ENCODE data around the gene SUCLG2. TPM values are rescaled to one million over a fixed set of nuclear protein-coding genes. Genes with fewer than 3 reads are reported as not detected.

The SUCLG2 gene
- total and polyA plus RNA-seq, 2 donors (not counting 1 experiment from before 2014, with no cell fraction given): 56.8 to 87.4 TPM

DNA sequence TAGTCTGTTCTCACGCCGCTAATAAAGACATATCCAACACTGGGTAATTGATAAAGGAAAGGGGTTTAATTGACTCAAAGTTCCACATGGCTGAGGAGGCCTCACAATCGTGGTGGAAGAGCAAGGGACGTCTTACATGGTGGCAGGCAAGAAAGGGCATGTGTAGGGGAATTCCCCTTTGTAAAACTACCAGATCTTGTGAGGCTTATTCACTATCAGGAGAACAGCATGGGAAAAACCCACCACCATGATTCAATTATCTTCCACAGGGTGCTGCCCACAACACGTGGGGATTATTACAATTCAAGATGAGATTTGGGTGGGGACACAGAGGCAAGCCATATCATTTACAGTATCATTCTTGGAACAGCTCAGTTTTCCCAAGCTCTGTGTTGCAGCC, 268.0 kb downstream of the SUCLG2 start:
- no peak for TF ChIP-seq CTCF (conservative IDR thresholded peaks at IDR 0.05 in 1 of 2, IDR thresholded peaks at IDR 0.05 in 1 of 2; ENCODE audit: low read depth in 1 of 2, low read length in 2 of 2)
- TF ChIP-seq EZH2 (IDR thresholded peaks at IDR 0.05; ENCODE audit: low read length, missing control alignments): no peak
- Histone ChIP-seq H3K27me3 (ENCODE audit: control insufficient read depth, insufficient read depth, low read length) (no peaks in the 10 kb centered on the region), H3K9ac (ENCODE audit: insufficient read depth, low read length) (no peak overlapping the region), H3K27ac (ENCODE audit: insufficient read depth, low read length) (no peak overlapping the region), H3K36me3 (ENCODE audit: control insufficient read depth, insufficient read depth, low read length) (no peaks in the 10 kb centered on the region), H3K79me2 (ENCODE audit: control insufficient read depth, insufficient read depth, low read length) (no peaks in the 10 kb centered on the region), H3K4me2 (ENCODE audit: extremely low read depth, insufficient read depth, low read length) (no peak overlapping the region), H4K20me1 (ENCODE audit: control insufficient read depth, extremely low read depth, insufficient read depth, low read length) (no peaks in the 10 kb centered on the region), H3K4me3 (replicated peaks in 1 of 4; ENCODE audit: control extremely low read depth in 1 of 4, insufficient read depth in 1 of 4, low read depth in 3 of 4, low read length in 4 of 4) (no peak overlapping the region), H3K9me3 (ENCODE audit: control insufficient read depth, insufficient read depth, low read depth, low read length) (no peaks in the 10 kb centered on the region), H2AFZ (ENCODE audit: low read length) (no peak overlapping the region), H3K4me1 (ENCODE audit: control insufficient read depth, extremely low read depth, insufficient read depth, low read length) (peaks cover 6% of the 10 kb centered on the region)
- DNase-seq (ENCODE audit: low read depth in 2 of 2): no peak

DNA sequence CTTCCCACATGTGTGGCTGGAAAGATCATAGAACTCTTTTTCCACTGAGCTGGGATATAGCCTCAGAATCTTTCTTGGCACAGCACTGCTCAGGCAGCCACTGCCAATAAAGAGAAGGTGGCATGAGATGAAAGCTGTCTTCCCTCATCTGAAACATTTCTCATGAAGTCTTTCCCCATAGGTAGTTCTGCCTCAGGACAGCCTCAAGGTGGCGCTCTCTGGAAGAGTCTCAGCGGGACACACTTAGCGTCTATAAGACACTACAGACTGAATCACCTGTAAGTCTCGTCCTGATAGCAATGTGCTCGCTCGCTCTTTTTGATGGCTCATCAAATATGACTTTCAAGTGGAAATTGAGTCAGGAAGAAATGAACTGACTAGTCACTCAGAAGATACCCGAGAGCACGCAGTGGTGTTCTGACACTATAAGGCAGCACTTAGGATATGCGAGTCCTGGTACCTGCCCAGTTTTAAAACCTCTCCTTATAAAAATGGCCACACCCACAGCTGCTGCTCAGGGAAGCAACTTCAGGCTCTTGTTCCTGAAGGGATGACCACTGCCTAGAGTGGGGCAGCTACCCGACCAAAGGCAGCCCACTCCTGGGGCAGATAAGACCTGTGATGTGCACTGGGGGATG, 269.5 kb downstream of the SUCLG2 start:
- DNase-seq (ENCODE audit: low read depth in 2 of 2): peak; percentile 40 to 57
- no peaks in the 10 kb centered on the region for H3K27me3 ChIP-seq (ENCODE audit: control insufficient read depth, insufficient read depth, low read length)
- no peak overlapping the region for H3K4me3 ChIP-seq (replicated peaks in 1 of 4; ENCODE audit: control extremely low read depth in 1 of 4, insufficient read depth in 1 of 4, low read depth in 3 of 4, low read length in 4 of 4)
- peak; percentile 39 to 72 for TF ChIP-seq CTCF (conservative IDR thresholded peaks at IDR 0.05 in 1 of 2, IDR thresholded peaks at IDR 0.05 in 1 of 2; ENCODE audit: low read depth in 1 of 2, low read length in 2 of 2)
- TF ChIP-seq EZH2 (IDR thresholded peaks at IDR 0.05; ENCODE audit: low read length, missing control alignments): no peak
- H3K9me3 ChIP-seq (ENCODE audit: control insufficient read depth, insufficient read depth, low read depth, low read length): no peaks in the 10 kb centered on the region
- H3K4me1 ChIP-seq (ENCODE audit: control insufficient read depth, extremely low read depth, insufficient read depth, low read length): peaks cover 6% of the 10 kb centered on the region
- no peak overlapping the region for H3K4me2 ChIP-seq (ENCODE audit: extremely low read depth, insufficient read depth, low read length)
- H3K36me3 ChIP-seq (ENCODE audit: control insufficient read depth, insufficient read depth, low read length): no peaks in the 10 kb centered on the region
- no peaks in the 10 kb centered on the region for H4K20me1 ChIP-seq (ENCODE audit: control insufficient read depth, extremely low read depth, insufficient read depth, low read length)
- H3K79me2 ChIP-seq (ENCODE audit: control insufficient read depth, insufficient read depth, low read length): no peaks in the 10 kb centered on the region
- no peak overlapping the region for H3K27ac ChIP-seq (ENCODE audit: insufficient read depth, low read length)
- H3K9ac ChIP-seq (ENCODE audit: insufficient read depth, low read length): no peak overlapping the region
- H2AFZ ChIP-seq (ENCODE audit: low read length): no peak overlapping the region

- H3K36me3 ChIP-seq (ENCODE audit: control insufficient read depth, insufficient read depth, low read length): no peaks in the 10 kb centered on the region
- no peak overlapping the region for H3K4me2 ChIP-seq (ENCODE audit: extremely low read depth, insufficient read depth, low read length)
- H3K4me1 ChIP-seq (ENCODE audit: control insufficient read depth, extremely low read depth, insufficient read depth, low read length): peaks cover 6% of the 10 kb centered on the region
- H3K27me3 ChIP-seq (ENCODE audit: control insufficient read depth, insufficient read depth, low read length): no peaks in the 10 kb centered on the region
- H4K20me1 ChIP-seq (ENCODE audit: control insufficient read depth, extremely low read depth, insufficient read depth, low read length): no peaks in the 10 kb centered on the region
- no peaks in the 10 kb centered on the region for H3K79me2 ChIP-seq (ENCODE audit: control insufficient read depth, insufficient read depth, low read length)
- no peaks in the 10 kb centered on the region for H3K9me3 ChIP-seq (ENCODE audit: control insufficient read depth, insufficient read depth, low read depth, low read length)
- no peak for DNase-seq (ENCODE audit: low read depth in 2 of 2)
- H3K4me3 ChIP-seq (replicated peaks in 1 of 4; ENCODE audit: control extremely low read depth in 1 of 4, insufficient read depth in 1 of 4, low read depth in 3 of 4, low read length in 4 of 4): no peak overlapping the region
- no peak overlapping the region for H3K27ac ChIP-seq (ENCODE audit: insufficient read depth, low read length)
- TF ChIP-seq EZH2 (IDR thresholded peaks at IDR 0.05; ENCODE audit: low read length, missing control alignments): no peak
- no peak for TF ChIP-seq CTCF (conservative IDR thresholded peaks at IDR 0.05 in 1 of 2, IDR thresholded peaks at IDR 0.05 in 1 of 2; ENCODE audit: low read depth in 1 of 2, low read length in 2 of 2)
- no peak overlapping the region for H3K9ac ChIP-seq (ENCODE audit: insufficient read depth, low read length)
- no peak overlapping the region for H2AFZ ChIP-seq (ENCODE audit: low read length)
These were observed 270.4 kb downstream of the SUCLG2 start for GRCh38 chr3:67384016-67384415.
